Left kidney (tissue), 8 donors: ENCODE measurements around the gene CERS2. TPM values are rescaled to one million over a fixed set of nuclear protein-coding genes. Genes with fewer than 3 reads are reported as not detected.

ENCODE experiments used
- DNase-seq: peaks from one replicate; pipeline ENCODE4 v3.0.0-alpha.2; 2013
- long read RNA-seq, 8 donors: transcript quantifications; one replicate each; lab custom pipeline, GENCODE V29; 2026
- polyA plus RNA-seq: library from polyadenylated mRNA; unstranded; fragments of 120-200 nt; gene quantifications from one replicate; pipeline ENCODE4 v1.2.1, GENCODE V29; 2013; ENCODE audit not compliant: insufficient read length

Gene CERS2, protein sequence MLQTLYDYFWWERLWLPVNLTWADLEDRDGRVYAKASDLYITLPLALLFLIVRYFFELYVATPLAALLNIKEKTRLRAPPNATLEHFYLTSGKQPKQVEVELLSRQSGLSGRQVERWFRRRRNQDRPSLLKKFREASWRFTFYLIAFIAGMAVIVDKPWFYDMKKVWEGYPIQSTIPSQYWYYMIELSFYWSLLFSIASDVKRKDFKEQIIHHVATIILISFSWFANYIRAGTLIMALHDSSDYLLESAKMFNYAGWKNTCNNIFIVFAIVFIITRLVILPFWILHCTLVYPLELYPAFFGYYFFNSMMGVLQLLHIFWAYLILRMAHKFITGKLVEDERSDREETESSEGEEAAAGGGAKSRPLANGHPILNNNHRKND
- polyA plus RNA-seq = 307 TPM
- long read RNA-seq, donor 1, transcript CERS2-205 (11 exons, 2,505 nt) = major isoform, 44 of 99 reads
- long read RNA-seq, donor 1, partial matches to known transcripts = 25 of 99 reads
- long read RNA-seq, donor 1, other reads (novel, unspliced or antisense) = 29 of 99 reads
- long read RNA-seq, donor 2, transcript CERS2-205 (11 exons, 2,505 nt) = major isoform, 56 of 113 reads
- long read RNA-seq, donor 2, partial matches to known transcripts = 20 of 113 reads
- long read RNA-seq, donor 2, other reads (novel, unspliced or antisense) = 33 of 113 reads
- long read RNA-seq, donor 3, transcript CERS2-205 (11 exons, 2,505 nt) = major isoform, 34 of 42 reads
- long read RNA-seq, donor 3, partial matches to known transcripts = 8 of 42 reads
- long read RNA-seq, donor 3, other reads (novel, unspliced or antisense) = 0 of 42 reads
- long read RNA-seq, donor 4, partial matches to known transcripts = 0 of 3 reads
- long read RNA-seq, donor 4, other reads (novel, unspliced or antisense) = 0 of 3 reads
- long read RNA-seq, donor 5, transcript CERS2-205 (11 exons, 2,505 nt) = major isoform, 66 of 83 reads
- long read RNA-seq, donor 5, partial matches to known transcripts = 17 of 83 reads
- long read RNA-seq, donor 5, other reads (novel, unspliced or antisense) = 0 of 83 reads
- long read RNA-seq, donor 6, transcript CERS2-205 (11 exons, 2,505 nt) = major isoform, 40 of 124 reads
- long read RNA-seq, donor 6, partial matches to known transcripts = 60 of 124 reads
- long read RNA-seq, donor 6, other reads (novel, unspliced or antisense) = 18 of 124 reads
- long read RNA-seq, donor 7, transcript CERS2-205 (11 exons, 2,505 nt) = major isoform, 63 of 90 reads
- long read RNA-seq, donor 7, partial matches to known transcripts = 23 of 90 reads
- long read RNA-seq, donor 7, other reads (novel, unspliced or antisense) = 0 of 90 reads
- long read RNA-seq, donor 8, transcript CERS2-205 (11 exons, 2,505 nt) = major isoform, 19 of 20 reads
- long read RNA-seq, donor 8, partial matches to known transcripts = 0 of 20 reads
- long read RNA-seq, donor 8, other reads (novel, unspliced or antisense) = 0 of 20 reads

DNA sequence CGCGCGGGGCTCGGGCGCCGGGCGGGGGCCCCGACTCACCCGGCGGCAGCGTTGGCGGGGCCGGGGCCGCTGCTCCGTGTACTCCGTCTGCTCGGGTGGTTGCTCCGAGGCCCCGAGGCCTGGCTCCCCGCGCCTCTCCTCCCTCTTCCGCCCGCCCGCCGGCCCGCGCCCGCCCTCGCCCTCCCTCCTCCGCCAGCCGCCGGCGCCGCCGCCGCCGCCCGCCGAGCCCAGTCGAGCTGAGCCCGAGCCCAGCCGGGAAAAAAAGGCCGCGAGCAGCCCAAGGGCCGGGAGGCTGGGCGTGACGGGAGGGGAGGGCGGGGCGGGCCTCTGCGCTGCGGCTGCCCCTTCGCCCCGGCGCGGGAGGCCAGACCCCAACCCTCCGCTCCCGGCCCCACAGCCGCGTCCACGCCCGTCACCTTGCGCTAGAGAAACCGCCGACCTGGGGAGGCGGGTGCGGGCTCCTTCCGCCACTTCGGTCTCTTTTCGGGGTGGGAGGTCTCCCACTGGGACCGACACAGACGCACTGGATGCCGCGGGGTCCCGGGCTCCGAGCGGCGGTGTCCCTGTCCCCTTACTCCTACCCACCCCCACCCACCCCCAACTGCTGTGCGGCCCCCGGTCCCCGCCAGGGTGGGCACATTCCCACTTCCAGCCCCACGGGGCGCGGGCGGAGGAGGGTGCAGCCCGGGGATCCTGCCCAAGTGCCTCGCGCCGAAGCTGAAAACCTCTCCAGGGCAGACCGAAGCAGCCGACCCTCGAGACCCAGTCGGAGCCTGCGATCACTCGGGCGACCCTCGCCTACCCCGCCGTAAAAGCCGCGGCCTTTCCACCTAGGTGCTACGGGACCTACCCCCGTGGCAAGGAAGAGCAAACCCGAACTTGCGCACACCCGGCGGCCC lies at the start of gene CERS2:
Gene CERS2, minus strand, starts transcription at position 256 of the 899 bp plus-strand sequence. CDS start 5,745 bp downstream, outside the sequence.
- DNase-seq = peak; percentile 84

DNA sequence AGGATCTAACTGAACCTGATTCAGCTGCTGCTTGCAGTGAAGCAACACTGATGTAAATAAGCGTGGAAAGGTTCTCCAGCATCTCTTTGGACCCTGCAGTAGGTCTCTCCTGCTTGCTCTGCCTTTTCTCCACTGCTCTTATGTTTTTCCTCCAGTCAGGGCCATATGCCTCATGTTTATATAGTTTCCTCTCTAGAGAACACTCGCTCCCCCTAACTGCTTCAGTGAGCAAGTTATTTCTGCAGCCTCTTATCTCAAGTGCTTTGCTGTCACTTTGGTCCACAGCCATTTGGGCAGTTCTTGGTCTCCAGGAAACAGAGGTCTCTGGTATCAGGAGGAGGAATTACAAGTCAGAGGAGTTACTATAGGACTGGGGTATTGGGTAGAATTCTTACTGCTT lies 38.9 kb upstream of the CERS2 start:
- DNase-seq = peak; percentile 70

DNA sequence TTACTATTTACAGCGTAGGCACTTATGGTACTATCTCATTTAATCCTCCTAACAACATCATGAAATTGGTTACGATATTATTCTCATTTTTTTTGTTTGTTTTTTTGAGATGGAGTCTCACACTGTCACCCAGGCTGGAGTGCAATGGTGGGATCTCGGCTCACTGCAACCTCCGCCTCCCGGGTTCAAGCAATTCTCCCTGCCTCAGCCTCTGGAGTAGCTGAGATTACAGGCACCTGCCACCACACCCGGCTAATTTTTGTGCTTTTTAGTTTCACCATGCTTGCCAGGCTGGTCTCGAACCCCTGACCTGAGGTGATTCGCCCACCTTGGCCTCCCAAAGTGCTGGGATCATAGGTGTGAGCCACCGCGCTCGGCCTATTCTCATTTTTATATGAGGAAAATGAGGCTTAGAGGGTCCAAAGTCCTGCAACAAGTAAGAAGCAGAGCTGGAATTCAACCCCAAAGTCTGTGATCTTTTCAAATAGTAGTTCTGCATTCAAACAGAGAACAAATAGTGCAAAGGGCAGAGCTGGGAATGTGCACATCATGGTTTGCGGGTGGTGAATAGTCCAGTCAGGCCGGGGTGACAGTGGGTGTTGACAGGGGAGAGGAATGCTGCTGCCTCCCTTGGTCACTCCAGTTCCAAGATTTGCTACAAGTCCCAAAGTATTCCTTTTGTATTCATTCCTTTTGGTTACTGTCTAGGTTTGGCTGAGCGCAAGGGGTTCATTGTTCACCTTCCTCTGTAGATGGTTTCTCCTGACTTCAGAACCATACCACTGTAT lies 38.2 kb upstream of the CERS2 start:
- DNase-seq = no peak

DNA sequence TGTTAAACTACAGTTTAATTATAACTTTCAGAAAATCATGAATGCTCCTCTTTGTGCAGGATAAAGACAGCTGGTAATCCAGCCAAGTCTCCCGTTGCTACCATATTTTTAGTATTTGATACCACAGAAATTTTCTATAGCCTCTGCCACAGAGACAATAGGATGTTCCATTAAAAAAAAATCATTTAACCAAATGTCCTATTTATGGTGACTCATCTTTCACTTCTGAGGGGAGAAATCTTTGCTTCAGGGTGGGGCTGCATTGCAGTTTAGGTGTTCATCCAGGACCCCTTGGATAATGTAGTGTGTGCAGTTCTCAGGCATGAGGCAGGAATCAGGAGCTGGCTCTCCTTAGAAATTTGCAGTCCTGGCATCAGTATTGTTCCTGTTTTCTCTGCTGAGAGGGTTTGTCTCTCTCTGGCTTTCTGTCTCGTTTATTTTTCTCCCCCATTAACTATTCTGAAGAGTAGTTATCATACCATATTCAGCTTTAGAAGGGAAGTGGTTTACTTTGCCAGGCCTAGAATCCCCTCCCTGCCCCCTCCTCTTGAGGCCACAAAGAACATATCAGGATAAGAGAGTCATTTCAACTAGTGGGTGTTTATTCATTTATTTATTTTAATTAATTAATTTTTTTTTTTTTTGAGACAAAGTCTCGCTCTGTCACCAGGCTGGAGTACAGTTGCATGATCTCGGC lies 36.7 kb upstream of the CERS2 start:
- DNase-seq = no peak

DNA sequence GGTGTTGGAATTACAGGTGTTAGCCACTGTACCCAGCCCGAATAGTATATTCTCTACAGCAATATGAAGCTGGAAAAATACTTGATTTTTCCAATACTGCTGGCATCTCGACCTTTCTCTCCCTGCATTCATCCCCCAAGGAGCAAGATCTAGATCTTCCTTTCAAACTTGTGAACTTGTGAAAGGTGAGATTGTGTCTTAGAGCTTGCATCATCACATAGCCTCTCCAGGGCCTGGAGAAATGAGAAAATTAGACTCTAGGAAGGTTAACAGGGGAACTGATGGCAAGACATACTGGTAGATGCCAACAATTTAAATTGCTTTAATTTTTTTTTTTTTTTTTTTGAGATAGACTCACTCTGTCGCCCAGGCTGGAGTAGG lies 35.7 kb upstream of the CERS2 start:
- no peak for DNase-seq

DNA sequence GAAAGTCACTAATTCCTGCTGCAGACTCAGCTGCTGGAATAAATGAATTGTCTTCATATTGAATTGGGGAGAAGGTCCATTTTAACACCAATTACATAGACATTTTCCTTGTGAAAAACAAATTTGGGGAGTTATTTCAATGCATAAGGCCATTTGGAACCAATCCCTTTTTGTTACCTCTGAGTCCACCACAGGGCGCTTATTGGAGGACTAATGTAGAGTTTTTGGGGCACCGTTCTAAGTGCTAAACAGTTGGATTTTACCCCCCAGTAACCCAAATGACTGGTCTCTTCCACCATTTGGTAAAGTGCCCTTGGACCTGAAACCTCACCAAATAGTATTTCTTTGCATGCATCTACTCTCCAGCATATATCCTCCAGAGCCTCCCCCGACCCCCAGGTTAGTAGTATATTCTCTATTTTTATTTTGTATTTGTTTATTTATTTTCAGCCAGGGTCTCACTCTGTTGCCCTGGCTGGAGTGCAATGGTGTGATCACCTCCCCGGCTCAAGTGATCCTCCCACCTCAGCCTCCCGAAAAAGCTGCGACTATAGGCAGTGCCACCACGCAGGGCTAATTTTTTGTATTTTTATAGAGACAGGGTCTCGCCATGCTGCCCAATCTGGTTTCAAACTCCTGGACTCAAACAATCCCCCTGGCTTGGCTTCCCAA lies 35.2 kb upstream of the CERS2 start:
- no peak for DNase-seq

DNA sequence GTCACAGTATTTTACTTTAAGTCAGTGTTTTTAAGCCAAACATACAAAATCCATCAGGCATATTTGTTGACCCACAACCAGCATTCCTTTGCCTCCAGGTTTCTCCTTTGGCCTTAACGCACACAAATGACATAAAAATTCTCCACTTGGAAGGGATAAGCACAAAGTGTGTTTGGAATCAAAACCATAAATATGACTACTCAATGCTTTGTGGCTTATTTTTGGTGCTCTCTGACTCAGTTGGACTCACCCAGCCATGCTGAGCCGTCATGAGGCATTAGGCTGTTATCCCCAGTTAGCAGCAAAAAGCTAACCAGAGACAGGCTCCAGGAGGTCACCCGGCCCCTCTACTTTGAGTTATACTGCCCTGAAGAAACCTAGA lies 34.6 kb upstream of the CERS2 start:
- DNase-seq = no peak

DNA sequence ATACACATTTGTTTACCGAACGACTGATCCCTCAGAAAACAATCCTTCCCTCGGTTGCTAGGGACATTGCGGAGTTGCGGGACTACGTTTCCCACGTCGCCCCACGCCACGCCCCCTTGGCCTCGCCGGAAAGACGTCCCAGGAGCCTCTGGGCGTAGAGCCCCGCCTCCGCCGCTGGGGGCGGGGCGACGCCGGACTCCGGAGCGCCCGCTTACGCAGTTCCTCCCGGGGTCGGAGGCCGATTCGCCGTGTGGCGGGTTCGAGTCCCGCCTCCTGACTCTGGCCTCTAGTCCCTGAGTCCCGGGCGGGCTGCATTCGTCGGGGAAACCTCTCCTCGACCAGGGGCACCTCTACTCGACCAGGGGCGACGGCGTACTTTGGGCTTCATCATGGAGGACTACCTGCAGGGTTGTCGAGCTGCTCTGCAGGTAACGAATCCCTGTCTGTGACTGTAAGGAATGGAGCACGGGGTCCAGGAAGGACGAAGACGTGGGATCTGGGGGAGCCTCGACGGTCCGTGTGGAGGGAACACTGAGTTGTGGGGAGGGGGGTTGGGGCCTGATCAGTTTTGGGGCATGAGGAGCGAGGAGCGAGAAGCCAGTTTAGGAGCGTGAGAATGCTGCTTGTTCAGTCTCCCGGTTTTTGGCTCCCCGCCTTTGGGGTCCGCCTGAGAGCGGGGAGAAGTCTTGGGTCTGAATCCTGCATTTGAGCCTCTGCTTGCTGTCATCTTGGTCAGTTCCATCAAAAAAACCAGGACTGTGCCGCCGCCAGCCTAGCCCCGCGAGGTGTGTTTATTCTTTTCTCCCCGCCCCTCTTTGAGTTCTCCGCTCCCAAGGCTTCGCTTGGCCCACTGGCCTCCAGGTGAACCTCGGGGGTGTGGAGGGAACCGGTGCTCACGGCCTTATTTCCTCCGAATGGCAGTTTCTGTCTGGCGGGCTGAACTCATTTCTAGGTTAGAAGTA lies 33.9 kb upstream of the CERS2 start, which contains the start of gene PRUNE1:
Gene PRUNE1, plus strand, starts transcription at position 206 of the 962 bp plus-strand sequence. Its CDS starts 184 bp downstream, at position 390.
- DNase-seq = peak; percentile 95

DNA sequence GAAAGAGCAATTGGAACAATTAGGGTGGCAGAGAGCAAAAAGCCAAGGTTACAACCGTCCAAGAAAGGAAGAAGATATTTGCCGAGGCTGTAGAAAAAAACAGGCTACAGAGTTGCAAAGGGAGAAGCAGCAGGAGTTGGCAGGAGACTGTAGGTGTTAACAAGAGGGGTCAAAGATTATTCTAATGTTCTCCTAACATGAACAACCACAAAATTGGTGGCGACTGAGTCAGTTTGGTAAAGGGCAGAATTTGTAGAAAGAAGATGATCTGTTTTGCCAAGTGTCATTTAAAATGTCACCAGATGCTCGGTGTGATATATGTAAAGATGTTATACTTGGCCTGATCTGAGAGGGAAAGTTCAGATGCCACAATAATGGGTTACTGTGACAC lies 33.2 kb upstream of the CERS2 start:
- no peak for DNase-seq

DNA sequence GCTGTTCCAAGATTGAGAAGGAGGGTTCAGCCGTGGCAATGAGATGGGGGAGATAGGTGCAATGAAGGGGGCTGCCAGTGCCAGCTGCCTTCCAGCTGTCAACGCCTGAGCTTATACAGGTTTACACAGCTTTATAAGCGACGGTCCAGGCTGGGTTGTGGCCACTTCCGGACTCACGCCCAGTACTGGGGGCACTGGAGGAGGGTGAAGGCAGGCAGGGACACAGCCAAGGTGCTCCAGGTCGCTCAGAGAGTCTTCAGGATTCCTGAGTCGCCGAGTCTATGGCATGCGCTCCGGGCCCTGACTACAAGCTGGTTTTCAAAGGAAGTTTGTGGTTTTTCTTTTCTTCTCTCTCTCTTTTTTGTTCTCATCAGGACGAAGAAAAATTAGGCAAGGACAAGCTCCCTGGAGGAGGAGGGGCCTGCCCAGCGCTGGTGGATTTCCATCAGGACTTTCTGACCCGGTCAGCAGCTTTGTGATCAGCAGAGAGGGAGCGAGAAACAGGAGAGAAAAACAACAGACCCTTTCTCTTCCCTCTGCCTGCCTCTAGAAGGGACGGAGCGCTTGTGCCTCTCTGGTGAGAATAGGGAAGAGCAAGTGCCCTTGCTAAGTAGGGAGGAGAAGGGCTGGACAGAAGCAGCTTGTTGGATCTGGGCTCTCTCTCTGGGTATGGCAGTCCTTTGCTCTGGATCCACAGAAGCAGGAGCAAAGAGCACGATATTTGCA lies 31.9 kb upstream of the CERS2 start, which contains the start of gene MINDY1:
Gene MINDY1, minus strand, starts transcription at position 576 of the 726 bp plus-strand sequence. CDS start 4,285 bp downstream, outside the sequence.
- DNase-seq = peak; percentile 84

DNA sequence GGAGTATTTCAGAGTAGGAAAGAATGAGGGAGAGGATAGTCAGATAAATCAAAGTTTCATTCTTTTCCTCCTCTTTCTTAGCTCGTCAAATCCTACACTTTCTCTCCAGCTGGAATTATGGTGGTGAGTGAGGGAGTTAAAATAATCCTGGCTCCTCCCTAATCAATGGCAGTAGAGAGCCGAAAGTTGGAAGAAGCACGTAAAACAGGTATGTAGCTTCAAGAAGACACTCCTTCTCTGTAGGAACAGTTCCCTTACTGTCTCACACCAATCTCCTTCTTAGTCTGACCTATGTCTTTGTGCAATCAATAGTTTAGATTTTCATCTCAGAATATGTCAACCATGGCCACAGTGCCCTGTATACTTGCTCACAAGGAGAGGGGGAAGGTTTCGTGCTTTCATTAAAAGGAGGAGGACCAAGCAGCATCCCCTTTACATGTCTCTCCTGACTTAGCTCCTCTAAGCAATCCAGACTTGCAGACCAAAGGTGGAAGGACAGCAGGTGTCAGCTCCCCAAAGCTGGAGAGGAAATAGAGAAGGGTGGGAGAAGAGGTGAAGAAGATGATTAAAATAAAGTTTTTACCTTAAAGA lies 31.2 kb upstream of the CERS2 start:
- no peak for DNase-seq

DNA sequence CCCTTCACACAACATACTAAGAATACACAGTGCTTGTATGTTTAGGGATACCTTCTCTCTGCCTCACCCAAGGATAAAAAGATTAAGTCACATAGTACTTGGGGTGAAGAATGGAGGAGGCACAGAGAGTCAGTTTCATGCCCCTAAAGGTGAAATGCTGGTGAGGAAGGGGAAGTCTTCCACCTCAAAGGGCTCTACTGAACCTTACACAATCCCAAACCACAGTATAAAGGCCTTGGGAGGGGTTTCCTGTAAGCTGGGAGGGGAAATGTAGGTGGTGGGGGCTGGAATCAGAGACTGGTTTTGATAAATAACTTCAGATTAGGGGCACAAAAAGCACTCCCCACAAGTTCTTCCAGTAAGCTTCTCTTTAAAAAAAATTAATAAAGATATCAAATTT lies 28.5 kb upstream of the CERS2 start:
- no peak for DNase-seq

DNA sequence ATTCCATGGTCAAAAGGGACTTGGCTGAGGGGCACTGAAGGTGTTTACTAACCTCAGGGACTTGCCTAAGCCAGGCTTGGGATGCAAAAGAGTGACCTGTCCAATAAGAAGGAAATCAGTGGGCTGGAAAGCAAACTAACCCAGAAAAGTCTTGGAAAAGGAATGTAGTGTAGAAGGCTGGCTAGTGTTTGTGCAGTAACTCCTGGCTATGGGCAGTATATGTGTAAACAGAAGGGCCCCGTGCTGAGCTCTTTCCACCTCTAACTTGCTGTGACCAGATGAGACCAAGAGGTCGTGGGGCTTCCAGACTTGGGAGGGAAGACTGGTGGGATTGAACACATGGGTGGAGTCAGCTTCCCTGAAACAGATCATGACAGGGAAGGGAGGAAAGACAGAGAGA lies 28.0 kb upstream of the CERS2 start:
- DNase-seq = no peak

DNA sequence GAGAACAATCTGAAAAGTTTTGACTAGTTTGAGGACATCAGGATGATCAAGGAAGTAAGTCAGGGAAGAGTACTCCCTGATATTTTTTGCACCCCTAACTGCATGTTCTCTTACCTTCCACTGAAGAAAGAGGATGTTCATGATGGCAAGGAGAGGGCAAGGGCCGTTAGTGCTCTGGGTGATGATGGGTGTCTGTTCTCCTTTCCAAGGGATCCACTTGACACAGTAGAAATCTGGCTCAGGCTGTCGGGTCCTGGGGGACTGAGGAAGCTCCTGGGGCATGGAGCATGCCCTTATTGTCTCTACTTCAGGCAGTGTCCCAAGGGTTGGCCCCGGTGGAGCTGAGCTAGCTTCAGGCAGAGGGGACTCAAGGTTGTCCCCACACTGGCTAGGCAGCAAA lies 27.4 kb upstream of the CERS2 start:
- DNase-seq = no peak

DNA sequence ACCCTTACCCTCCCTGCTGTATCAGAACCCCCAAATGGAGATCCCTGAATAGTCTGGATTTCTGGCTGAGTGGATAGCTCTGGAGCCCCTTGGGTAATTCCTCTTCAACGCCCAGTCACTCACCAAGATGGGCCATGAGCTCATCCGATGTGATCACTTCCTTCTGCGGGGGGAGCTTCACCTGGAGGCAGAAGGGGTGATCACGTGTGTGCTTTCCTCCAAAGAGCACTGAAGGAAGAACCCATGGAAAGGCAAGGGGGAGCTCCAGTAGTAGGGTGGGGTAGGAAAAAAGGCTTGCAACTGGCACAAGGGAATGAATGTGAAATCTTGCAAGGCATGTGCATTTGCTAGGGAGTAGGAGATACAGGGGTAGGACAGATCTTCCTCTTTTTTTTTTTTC lies 27.0 kb upstream of the CERS2 start:
- DNase-seq = no peak

DNA sequence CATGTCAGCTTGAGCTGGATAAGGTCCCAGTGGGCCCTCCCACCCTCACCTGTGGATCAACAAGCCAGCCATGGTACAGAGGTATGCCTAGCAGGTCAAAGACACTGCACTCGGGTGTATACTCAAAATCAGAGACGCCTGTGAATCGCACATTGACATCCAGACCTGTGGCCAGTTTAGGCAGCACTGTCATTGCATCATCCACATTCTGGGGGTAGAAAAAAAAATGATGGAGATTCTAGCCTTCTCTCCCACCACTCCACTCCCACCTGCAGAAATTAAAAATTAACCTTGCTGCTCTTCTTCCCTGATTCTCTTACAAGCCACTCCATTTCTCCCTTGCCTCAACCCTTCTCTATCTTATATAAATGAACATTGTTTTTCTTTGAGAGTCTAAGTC lies 25.8 kb upstream of the CERS2 start:
- no peak for DNase-seq
